Smooth muscle cell (in vitro differentiated cells): ENCODE results near the gene SERINC2. TPM values are rescaled to one million over a fixed set of nuclear protein-coding genes. Genes with fewer than 3 reads are reported as not detected.

ENCODE experiments used
- DNase-seq: peaks from one replicate; lab custom pipeline; 2025; ENCODE audit not compliant: unreplicated experiment; lab: John Stamatoyannopoulos, UW
- H2AFZ ChIP-seq: fragments of 200-600 bp; sonication (generic); 2 replicates; pipeline ENCODE4 v1.6.0; 2016; ENCODE audit warnings: antibody characterized with exemption, low read depth, mild to moderate bottlenecking
- H3F3A ChIP-seq: fragments of 200-600 bp; sonication (generic); 2 replicates; pipeline ENCODE4 v1.6.0; 2017; ENCODE audit warnings: antibody characterized with exemption, low read depth
- H3K27ac ChIP-seq: fragments of 200-600 bp; sonication (generic); 2 replicates; pipeline ENCODE4 v1.5.1; 2016; ENCODE audit warnings: low read depth, mild to moderate bottlenecking
- H3K27me3 ChIP-seq: fragments of 200-600 bp; sonication (generic); 2 replicates; pipeline ENCODE4 v1.6.1; 2016; ENCODE audit warnings: low read depth, mild to moderate bottlenecking
- H3K36me3 ChIP-seq: fragments of 200-600 bp; sonication (generic); 2 replicates; pipeline ENCODE4 v1.5.1; 2016; ENCODE audit warnings: low read depth
- H3K4me1 ChIP-seq: fragments of 200-600 bp; sonication (generic); 2 replicates; pipeline ENCODE4 v1.5.1; 2016; ENCODE audit warnings: low read depth
- H3K4me2 ChIP-seq: fragments of 200-600 bp; sonication (generic); 2 replicates; pipeline ENCODE4 v1.6.0; 2016; ENCODE audit warnings: mild to moderate bottlenecking
- H3K4me3 ChIP-seq: fragments of 200-600 bp; sonication (generic); 2 replicates; pipeline ENCODE4 v1.5.1; 2016; ENCODE audit warnings: mild to moderate bottlenecking
- H3K79me2 ChIP-seq: fragments of 200-600 bp; sonication (generic); 2 replicates; pipeline ENCODE4 v1.6.0; 2016; ENCODE audit warnings: low read depth, mild to moderate bottlenecking
- H3K9ac ChIP-seq: fragments of 200-600 bp; sonication (generic); 2 replicates; pipeline ENCODE4 v1.6.0; 2016; ENCODE audit warnings: low read depth
- H3K9me3 ChIP-seq: fragments of 200-600 bp; sonication (generic); replicated peaks from 2 replicates; pipeline ENCODE4 v1.5.1; 2016; ENCODE audit warnings: low read depth
- H4K20me1 ChIP-seq: fragments of 200-600 bp; sonication (generic); 2 replicates; pipeline ENCODE4 v1.6.0; 2016; ENCODE audit warnings: low read depth
- WGBS: methylation state at CpG from one replicate; pipeline ENCODE4 v1.1.7; 2016; ENCODE audit warnings: low lambda C conversion rate; 5-methylcytosine and 5-hydroxymethylcytosine counted together
- polyA plus RNA-seq: library from polyadenylated mRNA; unstranded; fragments of >200 nt; fragmentation: Nextera tagmentation; extraction: Ambion mirVana; gene quantifications from 2 replicates; pipeline ENCODE4 v1.2.1, GENCODE V29; 2016
- total RNA-seq: library from RNA; depleted of rRNA; stranded (reverse); fragments of >200 nt; gene quantifications from 2 replicates; pipeline ENCODE4 v1.2.3, GENCODE V29; 2014
- TF ChIP-seq, protein P1 (sequence below): fragments of 200-600 bp; sonication (generic); IDR thresholded peaks from 2 replicates; pipeline ENCODE4 v1.5.1; 2017; ENCODE audit warnings: borderline replicate concordance, mild to moderate bottlenecking, antibody characterized with exemption; ENCODE audit not compliant: insufficient read depth, poor library complexity, severe bottlenecking

Gene SERINC2
- 26.4 and 31.6 TPM in 2 replicates for total RNA-seq
- 41.3 and 98.8 TPM in 2 replicates for polyA plus RNA-seq

- Histone ChIP-seq H3K9ac (peak within 1 kb of the TSS; percentile 77), H3F3A (no peaks in the 10 kb centered on the region), H3K4me3 (peak within 1 kb of the TSS; percentile 73), H2AFZ (peak within 1 kb of the TSS; percentile 95), H3K9me3 (no peaks in the 10 kb centered on the region), H3K4me1 (peaks cover 11% of the 10 kb centered on the region), H3K27me3 (peaks cover 10% of the 10 kb centered on the region), H4K20me1 (peaks cover 15% of the 10 kb centered on the region), H3K4me2 (peak within 1 kb of the TSS; percentile 96), H3K27ac (no peak within 1 kb of the TSS), H3K79me2 (no peaks in the 10 kb centered on the region), H3K36me3 (no peaks in the 10 kb centered on the region)
- TF ChIP-seq, protein P1, sequence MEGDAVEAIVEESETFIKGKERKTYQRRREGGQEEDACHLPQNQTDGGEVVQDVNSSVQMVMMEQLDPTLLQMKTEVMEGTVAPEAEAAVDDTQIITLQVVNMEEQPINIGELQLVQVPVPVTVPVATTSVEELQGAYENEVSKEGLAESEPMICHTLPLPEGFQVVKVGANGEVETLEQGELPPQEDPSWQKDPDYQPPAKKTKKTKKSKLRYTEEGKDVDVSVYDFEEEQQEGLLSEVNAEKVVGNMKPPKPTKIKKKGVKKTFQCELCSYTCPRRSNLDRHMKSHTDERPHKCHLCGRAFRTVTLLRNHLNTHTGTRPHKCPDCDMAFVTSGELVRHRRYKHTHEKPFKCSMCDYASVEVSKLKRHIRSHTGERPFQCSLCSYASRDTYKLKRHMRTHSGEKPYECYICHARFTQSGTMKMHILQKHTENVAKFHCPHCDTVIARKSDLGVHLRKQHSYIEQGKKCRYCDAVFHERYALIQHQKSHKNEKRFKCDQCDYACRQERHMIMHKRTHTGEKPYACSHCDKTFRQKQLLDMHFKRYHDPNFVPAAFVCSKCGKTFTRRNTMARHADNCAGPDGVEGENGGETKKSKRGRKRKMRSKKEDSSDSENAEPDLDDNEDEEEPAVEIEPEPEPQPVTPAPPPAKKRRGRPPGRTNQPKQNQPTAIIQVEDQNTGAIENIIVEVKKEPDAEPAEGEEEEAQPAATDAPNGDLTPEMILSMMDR: no peak
- DNase-seq: no peak
- 8% methylated on average over 26 of the region's 63 CpGs for WGBS
Measured at GRCh38 chr1:31412732-31413404, at the start of gene SERINC2. Gene SERINC2 (plus strand): TSS chr1:31413213. CDS start chr1:31413266, 53 bp downstream.

DNA sequence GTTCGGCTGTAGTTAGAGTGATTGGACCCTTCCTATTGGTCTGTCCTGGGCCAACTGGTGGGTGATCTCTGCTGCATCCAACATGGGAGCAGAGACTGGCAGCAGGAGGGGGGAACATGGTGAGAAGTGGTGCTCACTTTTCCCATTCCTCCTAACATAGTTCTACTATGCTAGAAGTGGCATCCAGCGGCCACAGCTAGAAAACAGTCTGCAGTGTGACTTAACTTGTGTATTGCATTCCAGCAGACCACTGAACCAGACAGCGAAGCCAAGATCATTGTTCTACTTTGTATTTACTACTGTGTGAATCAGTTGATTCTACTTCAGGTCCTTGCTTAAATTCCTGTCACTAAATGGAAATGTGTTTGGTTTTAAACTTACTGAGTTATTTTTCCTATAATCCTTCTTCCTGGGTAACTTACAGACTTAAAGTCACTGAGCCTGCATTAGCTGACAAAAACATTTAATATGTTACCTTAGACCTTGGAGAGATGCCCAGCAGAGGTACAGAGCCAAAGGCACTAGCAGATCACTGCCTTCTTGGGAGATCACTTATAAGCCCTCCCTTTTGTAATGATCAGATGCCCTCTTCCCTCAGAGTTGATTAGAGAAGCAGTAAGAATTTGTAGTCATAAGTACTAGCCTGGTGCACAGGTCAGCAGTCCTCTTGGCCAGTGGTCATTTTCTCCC is 48.3 kb upstream of the SERINC2 start:
- DNase-seq: no peak
- Histone ChIP-seq H3K27me3 (no peaks in the 10 kb centered on the region), H3K4me2 (no peak overlapping the region), H3K4me1 (no peaks in the 10 kb centered on the region), H3F3A (no peaks in the 10 kb centered on the region), H3K79me2 (no peaks in the 10 kb centered on the region), H2AFZ (no peak overlapping the region), H4K20me1 (peaks cover 4% of the 10 kb centered on the region), H3K4me3 (no peak overlapping the region), H3K27ac (no peak overlapping the region), H3K9me3 (no peaks in the 10 kb centered on the region), H3K9ac (no peak overlapping the region), H3K36me3 (peaks cover 4% of the 10 kb centered on the region)
- WGBS: 96% methylated on average over 3 of the region's 3 CpGs
- TF ChIP-seq, protein P1: no peak

DNA sequence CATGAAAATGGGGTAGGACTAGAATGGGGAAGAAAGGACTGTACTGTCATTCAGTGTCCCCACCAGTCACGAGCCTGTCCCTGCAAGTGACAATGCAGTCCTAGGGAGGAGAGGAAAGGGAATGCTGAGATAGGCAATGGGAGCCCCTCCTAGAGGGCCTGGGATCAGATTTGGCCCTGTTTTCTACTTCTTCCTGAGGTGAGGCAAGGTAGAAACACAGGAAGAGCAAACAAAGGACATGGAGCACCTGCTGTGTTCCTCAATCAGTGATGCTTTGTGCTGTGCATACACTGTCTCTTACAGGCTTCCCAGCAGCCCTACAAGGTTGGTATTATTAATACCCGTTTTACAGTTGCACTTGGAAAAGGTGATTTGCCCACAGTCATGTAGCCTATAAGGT is 46.2 kb upstream of the SERINC2 start:
- H4K20me1 ChIP-seq: no peaks in the 10 kb centered on the region
- DNase-seq: no peak
- no peaks in the 10 kb centered on the region for H3K9me3 ChIP-seq
- H3K36me3 ChIP-seq: peaks cover 4% of the 10 kb centered on the region
- H3K27ac ChIP-seq: no peak overlapping the region
- H3K79me2 ChIP-seq: no peaks in the 10 kb centered on the region
- no peak overlapping the region for H3K9ac ChIP-seq
- TF ChIP-seq, protein P1: no peak
- H3K4me2 ChIP-seq: no peak overlapping the region
- no peak overlapping the region for H2AFZ ChIP-seq
- no peaks in the 10 kb centered on the region for H3K4me1 ChIP-seq
- 94% methylated on average over 2 of the region's 2 CpGs for WGBS
- peaks cover under 1% of the 10 kb centered on the region for H3F3A ChIP-seq
- H3K27me3 ChIP-seq: no peaks in the 10 kb centered on the region
- H3K4me3 ChIP-seq: no peak overlapping the region
